ENCODE data around the gene RCBTB1.

GRCh38 chr13:49539313-49539712 lies 46.0 kb downstream of the RCBTB1 start:
- no peak for TF ChIP-seq CTCF (conservative IDR thresholded peaks at IDR 0.05; ENCODE audit: low read length)
- no peak for TF ChIP-seq EZH2phosphoT487 (IDR thresholded peaks at IDR 0.05; ENCODE audit: borderline replicate concordance, low read depth, low read length)
